ENCODE measurements around the gene UTF1. TPM values are rescaled to one million over a fixed set of nuclear protein-coding genes. Genes with fewer than 3 reads are reported as not detected.
"Not testable (repeated sequence)": the region's sequence is repeated elsewhere in the genome, so short reads cannot be mapped to it uniquely, and the experiment has no call there.

Gene UTF1
- polyA plus RNA-seq, 10 donors, result 0.11 to 0.18 TPM; not detected in 8

DNA sequence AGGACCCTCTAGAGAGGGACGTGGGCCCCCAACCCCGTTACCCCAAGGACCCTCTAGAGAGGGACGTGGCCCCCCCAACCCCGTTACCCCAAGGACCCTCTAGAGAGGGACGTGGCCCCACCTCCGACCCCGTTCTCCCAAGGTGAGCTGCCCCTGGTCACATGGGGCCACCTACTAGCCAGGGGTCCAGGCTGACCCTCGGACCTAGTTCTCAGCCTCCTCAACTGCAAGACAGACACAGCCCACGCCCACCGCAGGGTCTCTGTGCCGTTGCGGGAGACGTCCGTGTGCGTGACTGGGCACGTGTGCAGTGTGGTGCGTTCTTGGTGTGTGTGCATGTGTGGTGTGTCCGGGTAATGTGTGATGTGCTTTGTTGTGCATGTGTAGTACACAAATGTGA, 21.6 kb upstream of the UTF1 start:
- DNase-seq, result no peak

DNA sequence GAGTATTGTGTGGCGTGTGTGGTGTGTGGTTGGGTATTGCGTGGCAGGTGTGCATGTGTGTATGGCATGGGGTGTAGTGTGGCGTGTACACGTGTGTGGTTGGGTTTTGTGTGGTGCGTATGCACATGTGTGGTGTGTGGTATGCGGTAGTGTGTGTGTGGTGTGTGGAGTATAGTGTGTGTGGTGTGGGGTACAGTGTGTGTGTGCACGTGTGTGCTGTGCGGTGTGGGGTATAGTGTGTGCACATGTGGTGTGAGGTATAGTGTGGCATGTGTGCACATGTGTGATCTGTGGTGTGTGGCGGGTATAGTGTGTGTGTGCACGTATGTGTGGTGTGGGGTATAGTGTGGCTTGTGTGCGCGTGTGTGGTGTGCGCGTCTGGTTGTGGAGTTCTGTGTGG, 20.9 kb upstream of the UTF1 start:
- DNase-seq, result no peak

DNA sequence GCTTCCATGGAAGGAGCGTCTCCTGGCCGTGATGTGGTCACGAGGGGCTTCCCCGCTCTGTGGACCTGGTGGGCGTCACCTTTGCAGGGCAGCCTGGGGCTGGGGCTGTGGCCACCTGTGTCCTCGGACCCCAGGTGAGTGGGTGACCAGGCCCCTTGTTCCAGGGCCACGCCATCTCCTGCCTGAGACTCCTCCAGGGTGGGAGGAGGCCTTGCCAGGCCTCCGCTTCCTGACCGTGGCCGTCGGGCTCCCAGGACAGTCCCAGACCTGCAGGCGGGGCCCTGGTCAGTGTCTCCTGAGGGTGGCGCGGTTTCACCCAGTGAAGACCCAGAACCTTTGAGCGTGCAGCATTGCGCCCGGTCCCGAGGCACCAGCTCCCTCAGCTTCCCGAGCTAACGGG, 20.4 kb upstream of the UTF1 start:
- DNase-seq, result no peak

DNA sequence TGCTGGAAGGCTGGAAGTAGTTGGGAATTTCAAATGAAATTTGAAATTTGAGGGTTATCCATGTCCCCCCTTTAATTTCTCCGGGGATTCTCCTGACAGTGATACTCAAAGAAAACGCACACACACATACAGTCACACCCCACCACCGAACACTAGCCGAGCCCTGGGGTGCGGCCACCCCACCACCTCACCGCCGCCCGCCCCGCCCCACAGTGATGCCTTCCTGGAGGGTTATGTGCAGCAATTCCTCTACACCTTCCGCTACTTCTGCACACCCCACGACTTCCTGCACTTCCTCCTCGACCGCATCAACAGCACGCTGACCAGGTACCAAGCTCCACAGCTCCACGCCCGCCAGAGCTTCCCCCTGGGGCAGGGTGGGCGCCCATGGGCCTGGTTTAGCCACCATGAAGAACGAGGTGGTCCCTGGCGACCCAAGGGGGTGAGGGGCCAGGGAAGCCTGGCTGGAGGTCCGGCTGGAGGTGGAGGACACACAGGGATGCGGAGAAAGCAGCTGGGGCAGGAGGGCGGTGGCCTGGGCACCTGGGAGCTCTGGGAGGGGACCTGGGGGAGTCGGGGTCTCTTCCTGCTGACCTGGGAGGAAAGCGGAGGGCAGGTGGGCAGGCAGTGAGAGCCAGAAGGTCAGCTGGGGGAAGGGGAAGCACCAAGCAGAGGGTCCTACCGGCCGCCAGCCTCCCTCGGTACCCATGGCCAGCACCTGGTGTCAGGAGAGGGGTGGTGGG, 19.4 kb upstream of the UTF1 start:
- no peak for DNase-seq

DNA sequence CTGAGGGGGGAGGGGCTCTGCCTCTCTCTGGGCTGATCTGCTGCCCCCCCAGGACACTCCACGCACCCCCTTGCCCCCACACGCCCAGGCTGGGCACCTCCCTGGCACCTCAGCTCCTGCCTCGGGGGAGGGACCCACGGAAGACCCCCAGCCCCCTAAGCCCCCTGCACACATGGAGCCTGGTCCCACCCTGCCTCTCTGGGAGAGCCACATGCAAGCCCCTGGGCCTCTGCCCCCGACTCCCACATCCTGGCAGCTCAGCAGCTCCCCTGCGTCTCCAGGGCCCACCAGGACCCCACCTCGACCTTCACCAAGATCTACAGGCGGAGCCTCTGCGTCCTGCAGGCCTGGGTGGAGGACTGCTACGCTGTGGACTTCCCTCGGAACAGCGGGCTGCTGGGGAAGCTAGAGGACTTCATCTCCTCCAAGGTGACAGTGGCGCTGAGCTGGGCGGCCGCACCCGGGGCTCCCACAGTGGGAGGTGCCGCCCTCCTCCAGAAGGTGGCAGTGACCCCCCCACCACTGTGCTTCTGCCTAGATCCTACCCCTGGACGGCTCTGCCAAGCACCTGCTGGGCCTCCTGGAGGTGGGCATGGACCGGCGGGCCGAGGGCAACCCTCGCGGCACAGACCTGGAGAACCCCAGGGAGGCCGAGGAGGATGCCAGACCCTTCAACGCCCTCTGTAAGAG, 18.7 kb upstream of the UTF1 start:
- DNase-seq, result no peak

DNA sequence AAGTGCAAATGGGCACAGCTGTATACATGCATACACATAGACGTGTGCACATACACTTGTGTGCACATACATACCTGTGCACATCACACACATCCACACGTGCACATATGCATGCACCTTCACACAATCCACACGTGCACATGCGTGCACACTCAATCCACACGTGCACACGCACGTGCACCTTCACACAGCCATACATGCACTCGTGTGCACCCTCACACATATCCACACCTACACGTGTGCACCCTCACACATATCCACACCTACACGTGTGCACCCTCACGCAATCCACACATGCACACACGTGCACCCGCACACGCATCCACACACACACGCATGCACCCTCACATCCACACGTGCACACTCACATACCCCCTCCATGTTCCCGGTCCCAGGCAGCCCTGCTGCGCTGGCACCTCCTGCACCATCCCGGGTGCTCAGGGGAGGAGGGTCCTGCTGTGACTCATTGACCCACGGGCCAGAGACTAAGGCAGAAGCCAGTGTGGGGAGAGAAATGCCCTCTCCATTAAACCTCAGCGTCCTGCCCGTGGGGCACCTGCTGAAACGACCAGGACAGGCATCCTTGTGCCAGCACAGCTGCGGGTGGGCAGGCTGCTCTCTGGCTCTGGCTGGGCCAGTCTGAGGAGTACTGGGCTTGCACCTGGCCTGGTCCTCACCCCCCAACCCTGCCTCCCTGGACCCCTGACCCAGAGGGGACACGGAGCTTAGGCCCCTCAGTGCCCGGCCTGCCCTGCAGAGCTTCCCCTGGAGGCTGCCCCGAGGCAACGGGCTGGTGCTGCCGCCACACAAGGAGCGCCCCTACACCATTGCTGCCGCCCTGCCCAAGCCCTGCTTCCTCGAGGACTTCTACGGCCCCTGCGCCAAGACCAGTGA, 17.8 kb upstream of the UTF1 start:
- no peak for DNase-seq

DNA sequence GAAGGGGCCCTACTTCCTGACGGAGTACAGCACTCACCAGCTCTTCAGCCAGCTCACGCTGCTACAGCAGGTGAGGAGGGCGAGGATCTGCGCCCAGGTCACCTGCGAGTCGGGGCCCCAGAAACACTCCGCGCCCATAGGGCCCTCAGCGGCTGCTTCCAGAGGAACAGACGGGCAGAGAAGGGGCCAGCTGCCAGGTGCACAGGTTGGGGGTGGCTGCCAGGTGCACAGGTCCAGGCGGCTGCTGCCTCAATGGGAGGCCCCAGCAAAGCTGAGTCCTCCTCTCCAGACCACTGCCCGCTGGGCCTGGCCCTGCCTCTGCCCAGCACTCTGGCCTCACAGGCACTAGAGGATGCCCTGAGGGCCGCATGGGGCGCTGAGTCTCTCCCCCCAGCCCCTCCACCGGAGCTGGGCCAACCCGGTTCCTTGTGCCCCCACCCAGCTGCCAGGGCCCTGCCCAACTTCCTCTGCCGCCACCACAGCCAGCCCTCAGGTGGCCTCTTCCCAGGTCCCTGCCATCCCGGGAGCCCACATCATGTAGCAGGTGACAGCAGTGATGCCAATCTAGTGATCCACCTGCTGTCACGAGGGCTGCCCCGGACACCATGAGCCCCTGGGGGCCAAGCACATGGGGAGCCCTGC, 17.0 kb upstream of the UTF1 start:
- DNase-seq, result no peak

DNA sequence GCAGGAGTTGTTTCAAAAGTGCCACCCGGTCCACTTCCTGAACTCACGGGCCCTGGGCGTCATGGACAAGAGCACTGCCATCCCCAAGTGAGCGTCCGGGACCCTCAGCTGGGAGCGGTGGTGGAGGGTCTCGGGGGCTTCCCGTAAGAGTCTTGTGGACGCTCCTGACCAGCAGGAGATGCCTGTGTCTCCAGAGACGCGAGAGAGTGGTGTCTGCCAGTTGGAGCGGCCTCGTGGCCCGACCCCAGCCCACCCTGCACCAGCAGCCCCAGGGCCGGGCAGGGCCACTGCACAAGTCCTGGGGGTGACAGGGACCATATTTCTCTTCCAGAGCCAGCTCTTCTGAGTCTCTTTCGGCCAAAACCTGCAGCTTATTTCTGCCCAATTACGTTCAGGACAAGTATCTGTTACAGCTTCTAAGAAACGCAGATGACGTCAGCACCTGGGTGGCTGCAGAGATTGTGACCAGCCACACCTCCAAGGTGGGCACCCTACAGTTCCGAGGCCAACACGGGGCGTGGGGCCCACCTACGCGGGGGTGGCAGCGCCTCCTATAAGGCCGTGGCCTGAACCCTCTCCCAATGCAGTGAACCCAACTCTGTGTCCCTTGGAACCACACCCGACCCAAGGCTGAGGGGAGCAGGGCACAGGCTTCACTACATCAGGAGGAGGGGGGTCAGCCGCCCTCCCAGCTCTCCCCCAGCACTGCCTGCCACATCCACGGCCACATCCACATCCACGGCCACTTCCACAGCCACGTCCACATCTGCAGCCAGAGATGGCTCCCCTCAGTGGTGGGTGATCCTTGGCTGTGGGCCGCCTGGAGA, 16.2 kb upstream of the UTF1 start:
- no peak for DNase-seq

DNA sequence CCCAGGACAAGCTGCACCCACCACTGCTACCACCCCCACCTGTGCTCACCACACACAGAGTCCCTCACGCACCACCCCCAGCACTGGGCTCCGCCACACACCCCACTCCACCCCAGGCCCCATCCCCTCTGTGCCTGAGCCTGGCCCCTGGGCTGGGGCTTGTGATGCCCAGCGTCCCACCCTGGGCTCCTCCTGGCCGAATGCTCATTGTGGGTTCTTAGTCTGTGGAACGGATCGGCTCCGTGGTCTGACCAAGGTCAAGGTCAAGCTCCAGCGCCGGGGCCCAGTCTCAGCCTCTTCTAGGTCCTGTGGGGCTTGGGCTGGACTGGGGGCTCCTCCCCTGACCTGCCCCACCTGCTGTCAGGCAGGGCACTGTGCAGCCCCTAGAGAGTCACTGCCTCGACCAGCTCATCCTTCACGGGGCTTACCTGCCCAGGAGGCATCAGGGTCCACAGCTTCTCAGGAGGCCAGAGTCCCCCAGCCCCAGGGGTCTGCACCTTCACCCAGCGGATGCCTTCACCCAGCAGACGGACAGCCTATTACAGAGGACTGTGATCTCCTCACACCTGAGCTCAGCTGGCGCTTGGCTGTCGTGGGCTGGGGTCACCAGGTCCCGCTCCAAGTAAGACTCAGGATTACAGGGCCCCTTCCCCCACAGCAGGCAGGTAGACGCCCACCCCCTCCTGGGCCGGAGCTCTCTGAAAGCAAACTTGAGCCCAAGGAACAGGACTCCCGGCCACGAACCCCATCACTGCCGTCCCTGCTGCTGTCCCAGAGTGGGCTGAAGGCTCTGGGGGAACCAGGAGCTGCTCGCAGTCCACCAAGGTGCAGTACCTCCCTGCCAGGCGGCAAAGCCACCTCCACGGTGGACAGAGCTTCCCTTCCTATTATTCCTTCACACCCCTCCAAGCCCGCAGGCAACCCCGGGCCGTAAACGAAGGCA, 15.3 kb upstream of the UTF1 start:
- DNase-seq, result no peak

DNA sequence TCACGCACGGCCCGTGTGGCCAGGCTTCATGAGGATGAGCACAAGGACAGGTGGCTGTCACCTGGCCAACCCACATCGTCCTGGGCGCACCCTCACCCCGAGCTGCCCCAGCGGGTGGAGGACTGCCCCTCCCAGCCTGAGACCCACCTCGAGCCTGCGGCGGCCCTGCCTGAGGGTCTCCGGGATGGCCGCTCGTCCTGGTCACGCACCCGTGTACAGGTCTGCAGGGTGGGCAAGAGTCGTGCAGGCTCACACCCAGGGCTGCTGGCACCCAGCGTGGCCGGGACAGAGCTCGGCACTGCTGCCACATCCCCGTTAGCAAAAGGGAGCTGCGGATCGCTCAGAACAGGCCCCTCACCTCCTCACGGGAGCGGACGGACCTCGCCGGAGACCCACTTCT, 14.4 kb upstream of the UTF1 start:
- no peak for DNase-seq

DNA sequence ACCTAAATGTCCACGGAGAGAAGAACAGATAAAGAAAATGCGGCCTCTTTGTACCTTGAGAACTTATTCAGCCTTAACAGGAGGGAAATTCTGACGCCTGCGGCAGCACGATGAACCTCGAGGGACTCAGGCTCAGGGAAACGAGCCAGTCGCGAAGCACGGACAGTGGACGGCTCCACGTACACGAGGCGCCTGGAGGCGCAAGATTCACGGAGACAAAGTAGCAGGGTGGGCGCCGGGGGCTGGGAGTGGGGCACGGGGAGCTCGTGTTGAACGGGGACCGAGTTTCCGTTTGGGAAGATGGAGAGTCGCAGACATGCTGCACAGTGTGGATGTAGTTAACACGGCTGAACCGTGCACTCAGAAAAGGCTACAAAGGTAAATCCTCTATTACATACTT, 13.2 kb upstream of the UTF1 start:
- DNase-seq, result no peak

DNA sequence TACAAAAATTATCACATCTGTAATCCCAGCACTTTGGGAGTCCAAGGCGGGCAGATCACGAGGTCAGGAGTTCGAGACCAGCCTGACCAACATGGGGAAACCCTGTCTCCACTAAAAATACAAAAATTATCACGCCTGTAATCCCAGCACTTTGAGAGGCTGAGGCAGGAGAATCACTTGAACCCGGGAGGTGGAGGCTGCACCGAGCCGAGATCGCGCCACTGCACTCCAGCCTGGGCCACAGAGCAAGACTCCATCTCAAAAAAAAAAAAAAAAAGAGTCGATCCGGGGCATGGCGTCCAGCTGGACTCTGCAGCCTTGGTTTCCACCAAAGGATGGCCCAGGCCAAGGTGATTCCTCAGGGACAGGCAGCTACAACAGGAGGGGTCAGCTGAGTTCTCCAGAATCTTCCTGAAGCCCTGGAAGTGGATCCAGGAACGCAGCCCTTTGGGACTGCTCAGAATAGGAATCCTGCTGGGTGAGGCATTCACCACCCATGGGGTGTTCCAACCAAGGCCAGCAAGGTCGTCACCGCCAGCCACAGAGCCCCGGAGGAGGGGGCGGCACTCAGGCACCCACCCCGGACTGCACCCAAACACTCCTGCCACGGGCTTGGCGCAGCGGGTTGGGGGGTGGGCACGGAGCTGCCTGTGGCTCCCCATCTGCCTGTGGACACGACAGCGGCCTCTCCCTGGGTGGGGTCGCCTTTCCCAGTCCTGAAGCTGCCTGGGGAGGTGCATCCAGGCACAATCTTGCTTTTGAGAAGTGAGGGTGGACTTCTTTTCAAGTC, 12.0 kb upstream of the UTF1 start:
- DNase-seq, result no peak

DNA sequence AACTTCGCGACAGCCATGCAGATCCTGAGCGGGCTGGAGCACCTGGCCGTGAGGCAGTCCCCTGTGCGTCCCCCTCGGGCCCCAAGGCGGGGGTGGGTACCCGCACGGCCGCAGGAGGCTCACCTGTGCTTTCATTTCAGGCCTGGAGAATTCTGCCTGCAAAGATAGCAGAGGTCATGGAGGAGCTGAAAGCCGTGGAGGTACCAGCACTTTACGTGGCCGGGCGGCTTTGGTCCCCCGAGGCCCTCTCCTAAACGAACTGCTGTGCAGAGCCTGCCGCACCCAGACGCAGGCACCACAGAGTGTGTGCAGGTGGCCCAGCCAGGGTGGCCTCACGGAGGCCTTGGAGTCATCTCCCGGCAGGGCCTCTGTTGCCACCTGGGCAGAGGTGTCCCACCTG, 11.1 kb upstream of the UTF1 start:
- no peak for DNase-seq

DNA sequence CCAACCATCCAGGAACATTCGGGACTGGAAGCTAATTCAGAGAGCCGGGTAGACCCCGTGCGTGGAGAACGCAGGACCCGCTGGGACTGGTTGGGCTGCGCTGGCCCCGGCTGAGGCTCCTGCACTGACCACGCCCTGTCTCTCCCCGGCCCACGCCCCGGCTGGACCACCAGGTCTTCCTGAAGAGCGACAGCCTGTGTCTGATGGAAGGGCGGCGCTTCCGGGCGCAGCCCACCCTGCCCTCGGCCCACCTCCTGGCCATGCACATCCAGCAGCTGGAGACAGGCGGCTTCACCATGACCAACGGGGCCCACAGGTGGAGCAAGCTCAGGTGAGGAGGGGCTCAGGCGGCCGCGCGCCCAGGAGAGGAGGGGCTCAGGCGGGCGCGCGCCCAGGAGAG, 10.2 kb upstream of the UTF1 start:
- no peak for DNase-seq

DNA sequence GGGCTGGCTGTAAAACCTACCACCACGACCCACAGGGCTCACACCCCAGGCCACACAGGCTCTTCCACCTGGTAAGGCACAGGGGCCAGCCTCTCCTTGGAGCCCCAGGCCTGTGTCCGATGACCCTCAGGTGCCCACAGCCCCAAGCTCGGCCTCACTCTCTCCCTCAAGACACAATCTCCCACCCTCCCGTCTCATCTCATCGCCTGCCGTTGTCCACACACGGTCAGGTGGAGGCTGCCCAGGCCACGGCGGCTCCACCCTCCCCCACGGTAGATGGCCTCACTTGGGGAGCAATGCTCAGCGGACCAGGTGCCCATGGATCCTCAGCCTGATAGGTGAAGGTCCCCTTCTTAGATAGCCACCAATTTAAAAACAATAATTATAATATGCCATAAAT, 8.7 kb upstream of the UTF1 start:
- DNase-seq, result no peak

DNA sequence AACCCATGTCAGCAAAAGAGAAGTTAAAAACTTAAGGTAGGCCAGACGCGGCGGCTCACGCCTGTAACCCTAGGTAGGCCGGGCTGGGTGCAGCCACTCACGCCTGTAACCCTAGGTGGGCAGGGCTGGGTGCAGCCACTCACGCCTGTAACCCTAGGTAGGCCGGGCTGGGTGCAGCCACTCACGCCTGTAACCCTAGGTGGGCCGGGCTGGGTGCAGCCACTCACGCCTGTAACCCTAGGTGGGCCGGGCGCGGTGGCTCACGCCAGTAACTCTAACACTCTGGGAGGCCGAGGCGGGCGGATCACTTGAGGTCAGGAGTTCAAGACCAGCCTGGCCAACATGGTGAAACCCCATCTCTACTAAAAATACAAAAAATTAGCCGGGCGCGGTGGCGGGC, 8.3 kb upstream of the UTF1 start:
- DNase-seq, result not testable (repeated sequence)

DNA sequence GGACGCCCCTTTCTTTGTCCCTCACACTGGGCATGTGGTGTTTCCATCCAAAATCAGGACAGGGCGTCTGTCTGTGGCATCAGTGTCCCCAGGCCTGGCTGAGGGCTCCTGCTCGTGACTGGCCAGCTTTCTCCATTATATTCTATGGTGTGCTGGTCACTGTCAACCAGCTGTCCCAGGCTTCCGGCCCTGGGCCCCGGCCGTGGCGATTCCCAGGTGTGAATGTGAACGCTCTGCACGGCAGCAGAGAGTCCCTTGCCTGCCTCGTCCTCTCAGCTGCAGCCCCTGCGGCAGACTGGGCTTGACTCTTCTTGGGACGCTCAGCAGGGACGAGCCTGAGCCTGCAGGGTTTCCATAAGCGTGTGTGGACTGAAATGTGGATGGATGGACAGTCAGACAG, 5.9 kb upstream of the UTF1 start:
- no peak for DNase-seq

DNA sequence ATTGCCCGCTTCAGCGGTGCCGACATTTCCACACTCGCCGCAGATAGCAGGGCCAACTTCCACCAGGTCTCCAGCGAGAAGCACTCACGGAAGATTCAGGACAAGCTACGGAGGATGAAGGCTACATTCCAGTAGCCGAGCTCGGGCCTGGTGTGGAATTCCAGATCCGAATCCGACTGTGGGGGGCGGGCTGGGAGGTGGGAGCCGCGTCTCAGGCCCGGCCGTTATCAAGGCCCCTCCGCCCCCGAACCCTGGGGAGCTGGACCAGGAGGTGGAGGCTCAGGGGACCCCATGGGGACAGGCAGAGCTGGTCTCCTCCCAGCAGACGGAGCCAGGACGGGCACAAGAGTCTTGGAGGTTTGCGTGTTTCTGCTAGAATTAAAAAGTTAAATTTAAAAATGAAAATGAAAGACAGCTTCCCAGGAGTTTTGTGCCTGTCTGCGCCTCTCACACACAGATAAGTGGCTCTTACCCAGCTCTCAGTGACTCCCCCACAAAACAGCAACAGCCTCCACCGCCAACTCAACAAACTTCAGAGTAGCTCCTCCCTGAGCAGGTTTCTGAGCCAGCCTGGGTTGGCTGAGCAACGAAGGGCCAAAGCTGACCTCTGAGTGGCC, 5.2 kb upstream of the UTF1 start:
- DNase-seq, result no peak

DNA sequence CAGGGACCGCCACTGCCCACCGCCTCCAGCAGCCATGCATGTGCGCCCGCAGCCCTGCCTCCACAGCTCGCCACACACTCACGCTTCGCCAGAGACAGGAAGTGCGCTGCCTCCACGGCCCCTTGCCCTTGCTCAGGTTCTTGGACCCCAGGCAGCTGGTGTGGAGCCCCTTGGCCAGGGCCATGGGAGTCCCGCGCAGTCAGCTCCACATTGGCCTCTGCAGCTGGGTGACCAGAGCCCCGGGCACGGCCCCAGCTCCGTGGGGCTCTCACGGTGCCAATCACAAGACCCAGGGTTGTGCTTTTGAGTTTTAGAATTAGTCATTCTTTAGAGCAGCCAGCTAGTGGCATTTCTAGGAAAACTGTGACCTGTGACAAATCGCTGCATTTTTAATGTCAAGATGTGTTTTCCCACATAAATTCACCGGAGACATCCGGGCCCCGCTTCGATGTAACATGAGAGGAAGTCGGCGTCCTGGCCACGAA, 4.3 kb upstream of the UTF1 start:
- DNase-seq, result no peak

Measured in muscle of back (tissue), 11 donors.